GM12891 (cell line): Measurements from ENCODE around the gene PDPN.

ENCODE experiments used
- PAX5 ChIP-seq: IDR thresholded peaks from 2 replicates; pipeline ENCODE4 v1.6.1; 2011; ENCODE audit warnings: low read length, moderate library complexity, mild to moderate bottlenecking; ENCODE audit not compliant: insufficient read depth, severe bottlenecking
- POLR2A ChIP-seq: IDR thresholded peaks from 2 replicates; pipeline ENCODE4 v1.6.1; 2011; ENCODE audit warnings: low read depth, low read length, control low read depth
- POLR2AphosphoS5 ChIP-seq: IDR thresholded peaks from 2 replicates; pipeline ENCODE4 v1.6.1; 2011; ENCODE audit warnings: low read depth, low read length, control low read depth
- SPI1 ChIP-seq: IDR thresholded peaks from 2 replicates; pipeline ENCODE4 v1.6.1; 2011; ENCODE audit warnings: low read depth, low read length, control low read depth
- TAF1 ChIP-seq: IDR thresholded peaks from 2 replicates; pipeline ENCODE4 v1.6.1; 2011; ENCODE audit warnings: low read depth, low read length, control low read depth

GRCh38 chr1:13623021-13623637 lies 39.5 kb downstream of the PDPN start:
- TF ChIP-seq POLR2AphosphoS5, result no peak
- TF ChIP-seq POLR2A, result no peak
- no peak for TF ChIP-seq PAX5
- no peak for TF ChIP-seq TAF1
- TF ChIP-seq SPI1, result no peak
